Measurements from ENCODE around the gene S100A1.
"Not testable (repeated sequence)": the region's sequence is repeated elsewhere in the genome, so short reads cannot be mapped to it uniquely, and the experiment has no call there.

S100A1 gene

DNA sequence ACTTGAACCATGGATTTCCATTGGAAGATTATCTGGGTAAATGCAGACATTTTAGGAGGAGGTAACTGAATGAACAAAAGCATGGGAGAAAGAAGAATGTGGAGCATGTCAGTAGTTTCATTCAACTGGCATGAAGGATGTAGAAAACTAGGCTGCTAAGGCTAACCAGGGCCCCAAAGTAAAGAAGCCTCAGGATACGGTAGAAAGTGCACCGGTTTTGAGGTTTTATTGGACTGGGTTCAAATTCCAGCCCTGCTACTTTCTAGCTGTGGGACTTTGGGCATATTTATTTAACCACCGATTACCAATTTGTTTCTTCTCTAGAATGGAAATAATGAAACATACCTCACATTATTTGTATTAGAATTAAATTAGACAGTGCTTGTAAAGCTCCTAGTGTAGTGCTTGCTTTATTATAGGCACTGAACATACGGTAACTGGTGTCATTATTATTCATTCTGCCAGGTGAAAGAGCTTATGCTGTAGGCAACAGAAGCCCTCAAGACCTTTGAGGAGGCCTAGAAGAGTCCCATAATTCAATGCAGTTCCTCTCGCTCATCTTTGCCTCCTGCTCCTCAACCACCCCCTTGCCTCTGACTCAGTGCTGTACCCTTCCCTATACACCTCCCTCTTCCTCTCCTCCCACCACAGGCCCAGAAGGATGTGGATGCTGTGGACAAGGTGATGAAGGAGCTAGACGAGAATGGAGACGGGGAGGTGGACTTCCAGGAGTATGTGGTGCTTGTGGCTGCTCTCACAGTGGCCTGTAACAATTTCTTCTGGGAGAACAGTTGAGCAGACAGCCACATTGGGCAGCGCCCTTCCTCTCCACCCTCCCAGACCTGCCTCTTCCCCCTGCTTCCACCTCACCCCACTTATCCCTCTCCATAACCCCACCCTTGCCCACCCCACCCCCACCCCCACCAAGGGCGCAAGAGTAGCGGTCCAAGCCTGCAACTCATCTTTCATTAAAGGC is 3.1 kb downstream of the S100A1 start:
- DNase-seq: no peak

DNA sequence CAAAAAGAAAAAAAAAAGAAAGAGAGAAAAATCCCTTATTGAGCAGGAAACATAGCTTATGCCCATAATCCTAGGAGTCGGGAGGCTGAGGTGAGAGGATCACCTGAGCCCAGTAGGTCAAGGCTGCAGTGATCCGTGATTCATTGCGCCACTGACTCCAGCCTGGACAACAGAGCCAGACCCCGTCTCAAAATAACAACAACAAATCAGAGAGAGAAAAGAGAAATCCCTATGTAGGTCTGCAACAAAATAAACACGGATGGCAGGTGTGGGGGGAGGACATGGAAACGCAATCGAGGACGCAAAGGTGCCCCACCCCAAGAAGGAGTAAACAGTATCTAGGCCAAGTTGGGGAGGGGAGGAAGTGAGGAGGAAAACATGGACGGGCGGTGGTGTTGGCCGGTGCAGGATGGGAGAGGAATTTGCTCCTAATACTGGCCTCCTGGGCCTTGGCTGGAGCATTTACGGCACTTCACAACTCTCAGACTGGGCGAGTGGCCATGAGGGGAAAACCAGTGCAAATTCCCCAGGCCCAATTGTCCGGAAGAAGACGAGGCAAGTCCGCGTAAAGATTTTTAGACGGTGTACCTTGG is 5.0 kb downstream of the S100A1 start:
- no peak for DNase-seq

DNA sequence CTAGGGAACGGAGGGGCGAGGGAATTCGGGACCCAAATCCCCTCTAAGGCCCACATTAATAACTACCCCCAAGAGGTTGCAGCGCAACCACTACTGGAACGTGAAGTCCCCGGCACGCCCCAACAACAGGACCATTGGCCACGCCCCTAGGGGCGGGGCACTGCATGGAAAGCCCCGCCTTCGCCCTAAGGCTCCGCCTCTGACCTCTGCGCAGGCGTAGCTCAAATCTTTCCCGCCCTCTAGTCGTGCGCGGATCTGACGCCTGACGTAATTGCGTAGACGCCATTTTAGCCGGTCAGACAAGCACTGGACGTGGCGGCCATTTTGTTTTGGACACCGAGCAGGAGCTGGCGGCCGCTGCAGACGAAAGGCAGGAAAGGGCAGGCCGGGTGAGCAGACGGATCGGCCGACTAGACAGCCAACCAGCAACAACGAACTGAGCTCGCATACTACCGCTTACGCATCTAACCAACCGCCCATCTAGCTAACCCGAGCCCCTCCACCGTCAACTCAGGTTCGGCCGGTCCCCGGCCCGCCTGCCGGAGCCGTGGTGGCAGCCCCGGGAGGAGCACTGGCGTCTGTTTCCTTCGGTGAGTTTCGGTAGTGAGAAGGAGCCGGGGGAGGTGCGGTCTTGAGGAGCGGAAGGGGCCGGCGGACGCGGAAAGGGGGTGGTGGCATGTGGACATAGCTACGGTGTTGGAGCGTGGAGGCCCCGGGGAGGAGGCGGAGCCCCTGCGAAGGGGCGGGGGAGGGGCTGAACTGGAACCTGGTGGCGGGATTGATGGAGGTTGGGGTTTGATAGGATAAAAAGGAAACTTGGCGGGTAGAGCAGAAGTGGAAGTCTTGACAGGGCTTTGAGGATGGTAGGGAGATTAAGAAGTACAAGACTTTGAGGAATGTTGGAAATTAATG is 5.8 kb downstream of the S100A1 start, which contains the start of gene CHTOP:
Gene CHTOP (plus strand): TSS at position 313 of the 912 bp plus-strand sequence. CDS start 2,523 bp downstream, outside the sequence.
- peak; percentile 97 for DNase-seq

- no peak for DNase-seq
Measured at GRCh38 chr1:153635872-153636271, 7.6 kb downstream of the S100A1 start.

- no peak for DNase-seq
Measured at GRCh38 chr1:153636312-153636711, 8.1 kb downstream of the S100A1 start.

- no peak for DNase-seq
Measured at GRCh38 chr1:153638261-153638660, 10.0 kb downstream of the S100A1 start.

GRCh38 chr1:153639280-153639679 is 11.0 kb downstream of the S100A1 start:
- no peak for DNase-seq

- DNase-seq: not testable (repeated sequence)
Measured at GRCh38 chr1:153640213-153640612, 12.0 kb downstream of the S100A1 start.

- DNase-seq: no peak
Measured at GRCh38 chr1:153640861-153641260, 12.6 kb downstream of the S100A1 start.

DNA sequence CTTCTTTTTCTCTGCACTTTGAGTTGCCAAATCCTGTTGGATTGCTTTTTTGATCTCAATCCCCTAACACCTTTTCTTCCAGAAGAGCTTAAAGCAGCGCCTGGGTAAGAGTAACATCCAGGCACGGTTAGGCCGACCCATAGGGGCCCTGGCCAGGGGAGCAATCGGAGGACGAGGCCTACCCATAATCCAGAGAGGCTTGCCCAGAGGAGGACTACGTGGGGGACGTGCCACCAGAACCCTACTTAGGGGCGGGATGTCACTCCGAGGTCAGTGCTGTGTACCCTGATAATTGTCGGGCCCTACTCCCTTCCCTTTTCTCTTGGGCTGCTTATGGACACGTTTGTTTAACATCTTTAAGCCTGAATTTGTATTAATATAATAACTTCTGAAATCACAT is 13.9 kb downstream of the S100A1 start:
- no peak for DNase-seq

- no peak for DNase-seq
Measured at GRCh38 chr1:153643100-153643499, 14.9 kb downstream of the S100A1 start.

GRCh38 chr1:153643816-153644215 is 15.6 kb downstream of the S100A1 start:
- DNase-seq: no peak

- no peak for DNase-seq
Measured at GRCh38 chr1:153646672-153647345, 18.6 kb downstream of the S100A1 start.

DNA sequence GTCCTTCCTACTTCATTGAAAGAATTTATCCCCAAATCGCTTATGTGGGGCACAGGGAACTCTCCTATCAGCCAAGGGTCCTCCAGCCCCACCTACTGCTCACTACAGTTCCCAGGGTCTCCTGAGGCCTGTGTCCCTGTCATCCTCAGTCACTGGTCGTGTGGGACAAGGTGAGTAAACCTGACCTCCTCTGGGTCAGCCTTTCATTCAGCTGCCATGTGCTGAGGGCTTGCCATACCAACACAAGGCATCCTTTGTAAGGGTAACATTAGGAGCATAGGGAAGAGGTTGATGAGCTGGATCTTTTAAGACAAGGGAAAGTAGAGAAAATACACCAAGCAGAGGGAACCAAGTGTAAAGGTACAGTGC is 19.1 kb downstream of the S100A1 start:
- DNase-seq: no peak

DNA sequence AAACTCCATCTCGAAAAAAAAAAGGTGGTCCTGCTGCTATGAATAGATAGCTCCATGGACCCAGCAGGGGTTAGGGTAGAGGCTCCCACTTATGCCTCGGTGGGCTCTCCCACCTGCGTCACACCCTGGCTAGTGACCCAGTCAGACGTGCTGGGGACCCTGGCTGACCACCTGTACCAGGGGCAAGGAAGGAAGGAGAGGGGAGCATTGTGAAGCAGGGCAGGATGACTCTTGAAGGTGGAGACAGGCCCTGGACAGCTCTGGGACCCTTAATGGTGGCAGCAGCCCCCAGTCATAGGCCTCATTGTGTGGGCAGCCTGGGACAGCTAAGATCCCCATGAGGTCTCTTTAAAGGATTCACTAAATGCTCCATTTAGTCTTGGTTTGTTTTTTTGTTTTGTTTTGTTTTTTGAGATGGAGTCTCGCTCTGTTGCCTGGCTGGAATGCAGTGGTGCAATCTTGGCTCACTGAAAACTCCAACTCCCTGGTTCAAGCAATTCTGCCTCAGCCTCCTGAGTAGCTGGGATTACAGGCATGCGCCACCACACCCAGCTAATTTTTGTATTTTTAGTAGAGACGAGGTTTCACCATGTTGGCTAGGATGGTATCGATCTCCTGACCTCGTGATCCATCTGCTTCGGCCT is 19.9 kb downstream of the S100A1 start:
- no peak for DNase-seq

DNA sequence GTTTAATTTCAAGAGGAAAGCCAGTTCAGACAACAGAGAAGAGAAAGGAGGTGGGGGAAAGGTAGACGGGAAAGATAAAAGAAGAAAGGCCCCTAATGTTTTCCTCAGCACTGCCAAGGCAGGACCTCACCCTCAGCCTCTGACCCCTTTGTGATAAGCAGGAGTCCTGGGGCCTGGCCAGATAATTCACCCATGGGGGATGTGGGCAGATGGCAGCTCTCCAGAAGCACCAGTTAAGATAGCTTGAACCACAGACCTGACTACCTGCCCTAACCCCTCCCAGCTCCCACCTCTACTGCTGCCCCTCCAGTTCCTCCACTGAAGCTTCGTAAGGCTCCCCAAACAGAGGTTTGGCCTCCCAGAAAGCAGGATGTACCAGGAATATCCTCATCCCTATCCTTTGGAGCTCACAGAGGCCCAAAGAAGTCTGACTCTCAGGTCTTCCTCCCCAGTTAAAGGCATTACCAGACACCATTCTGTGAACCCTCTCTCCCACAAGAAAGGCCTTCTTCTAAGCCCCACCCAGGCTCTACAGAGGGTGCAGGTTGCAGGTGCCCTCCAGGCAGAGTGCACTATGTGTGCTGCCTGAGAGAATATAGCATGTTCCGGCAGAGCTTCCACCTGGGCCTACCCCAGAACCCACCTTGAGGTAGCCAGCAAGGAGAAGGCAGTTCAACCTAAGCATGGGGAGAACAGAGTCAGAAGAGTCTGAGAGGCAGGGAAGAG is 21.1 kb downstream of the S100A1 start:
- no peak for DNase-seq

DNA sequence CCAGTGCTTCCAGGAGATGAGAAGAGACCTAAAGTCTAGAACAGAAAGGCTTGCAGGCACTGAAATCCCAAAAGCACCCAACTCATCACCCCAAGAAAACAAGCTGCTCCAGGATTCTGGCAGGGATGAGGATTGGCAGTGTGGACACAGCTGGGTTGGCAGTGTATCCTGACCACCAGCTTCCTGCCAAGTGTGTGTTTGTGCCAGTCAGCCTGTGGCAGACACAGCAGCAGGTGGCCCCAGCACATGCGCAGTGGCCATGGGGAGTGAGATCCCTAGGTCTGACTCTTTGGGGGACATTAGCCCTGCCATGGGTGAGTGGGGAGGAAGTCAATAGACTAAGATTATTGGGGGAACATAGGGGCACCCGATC is 21.6 kb downstream of the S100A1 start:
- no peak for DNase-seq

DNA sequence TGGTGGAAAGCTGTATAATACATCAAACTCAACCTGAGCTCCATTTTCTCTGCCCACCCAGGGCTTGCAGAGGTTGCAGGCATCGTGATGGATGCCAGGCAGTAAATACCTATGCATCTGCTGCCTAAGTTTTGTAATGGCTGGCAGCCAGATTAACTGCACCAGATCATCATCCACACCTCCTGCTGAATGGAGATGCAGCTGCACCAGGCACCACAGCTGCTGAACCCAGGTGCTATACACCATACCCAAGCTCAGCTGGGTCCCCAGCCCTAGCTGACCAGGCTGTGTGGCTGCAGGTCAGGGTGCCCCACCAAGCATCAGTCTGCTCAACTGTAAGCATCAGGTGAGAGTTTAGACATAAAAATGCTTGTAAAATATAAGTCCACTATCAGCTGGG is 23.5 kb downstream of the S100A1 start:
- DNase-seq: no peak

DNA sequence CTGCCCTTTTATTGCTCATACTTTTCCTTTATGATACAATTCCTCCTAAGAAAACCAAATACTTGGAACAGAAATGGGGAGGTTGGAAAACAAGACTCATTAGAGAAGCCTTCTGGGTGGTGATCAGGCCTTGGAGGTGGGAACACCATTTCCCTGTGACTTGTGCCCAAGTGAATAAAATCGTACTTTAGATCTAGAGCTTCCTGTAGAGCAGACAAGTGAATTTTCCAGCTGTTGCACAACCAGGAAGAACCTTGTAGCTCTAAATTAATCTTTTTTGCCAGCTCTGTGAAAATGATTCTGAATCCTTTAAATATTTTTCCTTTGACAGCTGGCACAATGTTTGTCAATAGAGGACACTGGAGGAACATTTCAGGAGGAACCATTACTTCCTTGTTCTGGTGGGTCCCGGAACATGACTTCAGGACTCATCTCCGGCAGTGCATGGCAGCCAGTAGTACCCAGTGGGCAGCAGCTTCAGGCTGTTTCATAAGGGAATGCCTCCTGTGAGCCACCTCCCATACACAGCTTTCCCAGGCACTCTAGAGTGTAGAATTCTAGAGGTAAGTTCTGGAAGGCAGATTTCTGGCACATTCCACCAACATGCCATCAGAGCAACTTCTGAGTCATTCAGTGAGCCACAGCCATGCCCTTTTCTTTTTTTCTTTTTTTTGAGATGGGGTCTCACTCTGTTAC is 24.7 kb downstream of the S100A1 start:
- DNase-seq: no peak

DNA sequence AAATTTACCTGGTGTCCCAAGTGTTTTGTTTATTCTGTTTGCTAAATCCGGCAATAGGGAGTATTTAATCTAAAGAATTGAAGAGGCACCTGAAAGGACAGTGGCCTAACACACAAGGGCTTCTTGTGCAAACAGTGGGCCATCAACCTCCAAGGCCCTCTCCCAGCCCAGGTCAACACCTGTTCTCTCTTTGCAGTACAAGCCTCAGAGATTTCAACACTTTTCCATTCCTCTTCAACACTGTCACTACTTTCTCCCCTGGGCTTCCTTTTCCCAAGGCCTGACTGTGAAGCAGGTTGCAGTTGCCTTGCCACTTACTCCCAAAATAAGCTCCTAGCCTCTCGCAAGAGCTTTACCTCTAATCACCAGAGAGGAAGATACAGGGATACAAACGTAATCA is 27.1 kb downstream of the S100A1 start:
- no peak for DNase-seq

All from CD4-positive, alpha-beta T cell treated with Interleukin-21 for 1 hour (primary cell).